DOHH2 (cell line): Measurements from ENCODE around the gene APBA2.

Experiments
- H3F3A ChIP-seq: fragments of 200-600 bp; sonication (generic), shearing (Covaris generic); 2 replicates; pipeline ENCODE4 v1.6.0; 2016; ENCODE audit warnings: antibody characterized with exemption, mild to moderate bottlenecking; ENCODE audit not compliant: control insufficient read depth, insufficient read depth
- H3K27ac ChIP-seq: fragments of 200-600 bp; sonication (generic); 2 replicates; pipeline ENCODE4 v1.5.1; 2014; ENCODE audit warnings: low read depth, mild to moderate bottlenecking, low read length, moderate library complexity
- H3K27me3 ChIP-seq: fragments of 200-600 bp; sonication (generic); 2 replicates; pipeline ENCODE4 v1.6.1; 2014; ENCODE audit warnings: mild to moderate bottlenecking, low read length, mixed read lengths; ENCODE audit not compliant: control insufficient read depth
- H3K36me3 ChIP-seq: fragments of 200-600 bp; sonication (generic); 2 replicates; pipeline ENCODE4 v1.6.1; 2014; ENCODE audit warnings: mild to moderate bottlenecking, low read length, moderate library complexity, mixed read lengths; ENCODE audit not compliant: control insufficient read depth
- H3K4me1 ChIP-seq: fragments of 200-600 bp; sonication (generic); 2 replicates; pipeline ENCODE4 v1.6.1; 2014; ENCODE audit warnings: mild to moderate bottlenecking, low read length, mixed read lengths; ENCODE audit not compliant: control insufficient read depth
- H3K4me2 ChIP-seq: fragments of 200-600 bp; sonication (generic); 2 replicates; pipeline ENCODE4 v1.6.0; 2014; ENCODE audit warnings: mild to moderate bottlenecking, low read length, moderate library complexity
- H3K4me3 ChIP-seq: fragments of 200-600 bp; sonication (generic); 2 replicates; pipeline ENCODE4 v1.5.1; 2014; ENCODE audit warnings: mild to moderate bottlenecking, low read length, mixed read lengths
- H3K79me2 ChIP-seq: fragments of 200-600 bp; sonication (generic); 2 replicates; pipeline ENCODE4 v1.6.1; 2014; ENCODE audit warnings: mild to moderate bottlenecking, low read length, mixed read lengths; ENCODE audit not compliant: control insufficient read depth
- H3K9me2 ChIP-seq: fragments of 200-600 bp; sonication (generic); replicated peaks from 2 replicates; pipeline ENCODE4 v1.6.1; 2014; ENCODE audit warnings: mild to moderate bottlenecking, low read length, mixed read lengths; ENCODE audit not compliant: control insufficient read depth
- H3K9me3 ChIP-seq: fragments of 200-600 bp; sonication (generic); 2 replicates; pipeline ENCODE4 v1.6.1; 2014; ENCODE audit warnings: antibody characterized with exemption, low read length, mixed read lengths; ENCODE audit not compliant: control insufficient read depth, insufficient read depth
- H4K20me1 ChIP-seq: fragments of 200-600 bp; sonication (generic); 2 replicates; pipeline ENCODE4 v1.6.0; 2014; ENCODE audit warnings: low read depth, mild to moderate bottlenecking, antibody characterized with exemption, low read length, moderate library complexity; ENCODE audit not compliant: control insufficient read depth, insufficient read depth
- CTCF ChIP-seq: fragments of 200-600 bp; sonication (generic); IDR thresholded peaks from one replicate; pipeline ENCODE4 v1.5.1; 2014; ENCODE audit warnings: antibody characterized with exemption, mild to moderate bottlenecking, low read depth, low read length; ENCODE audit not compliant: poor library complexity, severe bottlenecking
- EZH2phosphoT487 ChIP-seq: fragments of 200-600 bp; sonication (generic); IDR thresholded peaks from 2 replicates; pipeline ENCODE4 v1.6.1; 2017; ENCODE audit warnings: borderline replicate concordance, mild to moderate bottlenecking, antibody characterized with exemption, low read length, moderate library complexity, mixed read lengths

APBA2 gene

GRCh38 chr15:28979208-28979841 lies 93.6 kb downstream of the APBA2 start:
- Histone ChIP-seq H3K9me2 (no peaks in the 10 kb centered on the region), H3K27ac (no peak overlapping the region), H3K79me2 (no peaks in the 10 kb centered on the region), H3K9me3 (no peaks in the 10 kb centered on the region), H3K4me1 (no peaks in the 10 kb centered on the region), H3K27me3 (peaks cover 6% of the 10 kb centered on the region; the same call in 1 of the 2 replicates), H3F3A (no peaks in the 10 kb centered on the region), H4K20me1 (0 out of 2 replicates have a peak, but pooled peaks cover 2% of the 10 kb centered on the region), H3K4me2 (no peak overlapping the region), H3K4me3 (no peak overlapping the region), H3K36me3 (no peaks in the 10 kb centered on the region)
- TF ChIP-seq EZH2phosphoT487 (no peak), CTCF (no peak)

- H3K9me2 ChIP-seq, result no peaks in the 10 kb centered on the region
- no peak overlapping the region for H3K4me2 ChIP-seq
- no peak overlapping the region for H3K4me3 ChIP-seq
- 0 out of 2 replicates have a peak, but pooled peaks cover 2% of the 10 kb centered on the region for H4K20me1 ChIP-seq
- no peaks in the 10 kb centered on the region for H3K9me3 ChIP-seq
- no peaks in the 10 kb centered on the region for H3K79me2 ChIP-seq
- no peak for TF ChIP-seq EZH2phosphoT487
- no peak for TF ChIP-seq CTCF
- H3K36me3 ChIP-seq, result no peaks in the 10 kb centered on the region
- no peak overlapping the region for H3K27ac ChIP-seq
- no peaks in the 10 kb centered on the region for H3K4me1 ChIP-seq
- peaks cover 6% of the 10 kb centered on the region; the same call in 1 of the 2 replicates for H3K27me3 ChIP-seq
- H3F3A ChIP-seq, result no peaks in the 10 kb centered on the region
These were observed 95.1 kb downstream of the APBA2 start for GRCh38 chr15:28980709-28981350.

- H3K9me3 ChIP-seq, result no peaks in the 10 kb centered on the region
- no peaks in the 10 kb centered on the region for H3F3A ChIP-seq
- H3K9me2 ChIP-seq, result no peaks in the 10 kb centered on the region
- H3K27ac ChIP-seq, result no peak overlapping the region
- H3K4me3 ChIP-seq, result no peak overlapping the region
- H3K4me2 ChIP-seq, result no peak overlapping the region
- H3K4me1 ChIP-seq, result no peaks in the 10 kb centered on the region
- H3K36me3 ChIP-seq, result no peaks in the 10 kb centered on the region
- TF ChIP-seq CTCF (no peak), EZH2phosphoT487 (no peak)
- no peaks in the 10 kb centered on the region for H3K79me2 ChIP-seq
- H3K27me3 ChIP-seq, result peaks cover 6% of the 10 kb centered on the region; the same call in 1 of the 2 replicates
- H4K20me1 ChIP-seq, result no peaks in the 10 kb centered on the region
These were observed 95.6 kb downstream of the APBA2 start for GRCh38 chr15:28981351-28981720.
